Activated naive CD4-positive, alpha-beta T cell treated with Interleukin-2 at 50 U/mL for 16 hours (primary cell): ENCODE measurements around the gene HOXB7.

Experiments
- DNase-seq: peaks from one replicate; pipeline ENCODE4 v3.0.0-alpha.2; 2020

The HOXB7 gene

GRCh38 chr17:48577946-48578615 lies 32.7 kb downstream of the HOXB7 start, which contains the start of gene HOXB4:
Gene HOXB4 (minus strand): TSS chr17:48578350. CDS start chr17:48578319, 31 bp downstream.
- DNase-seq: peak; percentile 72

DNA sequence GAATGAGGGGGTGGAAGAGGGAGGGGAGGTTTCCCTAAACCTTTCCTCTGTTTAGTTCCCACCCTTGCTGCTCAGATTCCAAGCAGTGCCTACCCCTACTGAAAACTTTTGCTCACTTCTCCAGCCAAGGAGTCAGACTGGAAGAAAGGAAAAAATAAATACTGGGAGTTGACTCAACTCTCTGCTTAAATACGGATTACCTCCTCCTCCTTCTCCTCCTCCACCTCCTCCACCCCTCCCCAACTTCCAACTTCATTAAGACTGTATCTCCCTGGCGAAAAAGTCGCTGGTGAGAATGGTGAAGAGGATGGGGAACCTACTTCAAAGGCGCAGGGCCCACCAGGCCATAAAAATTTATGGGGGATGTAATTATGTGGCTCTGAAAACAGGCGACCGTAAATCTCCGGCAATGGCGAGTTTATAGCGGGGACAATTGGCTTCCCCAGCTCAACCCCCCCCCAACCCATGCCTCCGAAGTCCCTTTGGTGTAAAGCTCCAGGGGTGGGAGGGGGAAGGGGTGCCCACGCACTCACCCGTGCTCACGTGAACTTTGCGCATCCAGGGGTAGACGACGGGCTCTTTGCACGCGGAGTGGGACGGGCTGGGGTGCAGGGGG lies 33.4 kb downstream of the HOXB7 start:
- peak; percentile 32 for DNase-seq

DNA sequence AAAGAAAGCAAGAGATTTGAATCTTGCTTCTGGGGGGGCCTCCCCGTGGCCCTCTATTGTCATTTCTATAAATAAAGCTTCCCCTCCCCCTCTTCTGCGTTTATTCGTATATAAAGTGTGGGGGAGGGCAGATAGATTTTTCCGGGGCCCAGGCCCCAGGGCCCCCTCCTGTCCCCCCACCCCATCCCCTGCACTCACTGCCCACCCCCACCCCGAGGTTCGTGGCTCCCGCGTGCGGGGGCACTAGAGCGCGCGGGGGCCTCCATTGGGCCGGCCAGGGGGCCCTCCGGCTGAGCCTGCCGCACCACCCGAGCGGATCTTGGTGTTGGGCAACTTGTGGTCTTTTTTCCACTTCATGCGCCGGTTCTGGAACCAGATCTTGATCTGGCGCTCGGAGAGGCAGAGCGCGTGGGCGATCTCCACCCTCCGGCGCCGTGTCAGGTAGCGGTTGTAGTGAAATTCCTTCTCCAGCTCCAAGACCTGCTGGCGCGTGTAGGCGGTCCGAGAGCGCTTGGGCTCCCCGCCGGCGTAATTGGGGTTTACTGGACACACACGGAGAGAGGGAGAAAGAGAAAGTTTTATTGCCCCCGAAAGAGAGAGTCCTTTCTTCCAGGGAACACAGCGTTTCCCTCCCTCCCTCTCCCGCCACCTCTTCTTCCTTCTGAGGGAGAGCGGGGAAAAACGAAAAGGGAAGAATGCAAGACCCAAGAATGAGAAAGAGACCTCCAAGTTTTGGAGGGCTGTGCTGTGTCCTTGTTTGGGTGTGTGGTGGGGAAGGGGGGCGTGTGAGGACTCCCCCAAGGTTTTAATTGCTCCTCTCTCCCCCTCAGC lies 34.1 kb downstream of the HOXB7 start:
- DNase-seq: no peak

- no peak for DNase-seq
These were observed 34.9 kb downstream of the HOXB7 start for GRCh38 chr17:48575673-48576478.

- DNase-seq: no peak
These were observed 35.7 kb downstream of the HOXB7 start for GRCh38 chr17:48575066-48575582.

DNA sequence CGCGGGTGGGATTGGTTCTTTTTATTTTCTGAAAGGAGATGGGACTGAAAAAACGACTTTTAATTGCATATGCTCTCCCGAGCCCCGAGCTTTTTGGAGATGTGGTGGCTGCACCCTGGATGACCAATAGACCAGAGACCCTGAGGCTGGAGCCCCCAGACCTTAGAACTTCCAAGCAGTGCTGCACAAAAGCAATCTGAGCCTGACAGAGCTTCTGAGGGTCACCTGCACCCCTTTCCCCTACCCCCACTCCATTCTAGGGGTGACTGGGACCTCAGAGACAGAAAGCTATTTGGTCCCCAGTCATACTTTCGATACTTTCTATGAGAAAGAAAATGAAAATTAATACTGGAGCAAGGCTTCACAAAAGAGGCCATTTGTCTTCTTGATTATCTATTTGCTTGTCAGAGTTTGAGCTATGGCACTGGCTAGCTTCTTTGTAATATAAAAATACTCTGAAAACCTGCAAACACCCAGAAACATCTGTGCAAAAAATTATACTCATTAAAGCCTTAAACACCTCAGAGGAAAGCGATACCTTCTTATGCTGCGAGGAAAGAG lies 36.2 kb downstream of the HOXB7 start:
- no peak for DNase-seq

- no peak for DNase-seq
These were observed 38.9 kb downstream of the HOXB7 start for GRCh38 chr17:48571826-48572417.

DNA sequence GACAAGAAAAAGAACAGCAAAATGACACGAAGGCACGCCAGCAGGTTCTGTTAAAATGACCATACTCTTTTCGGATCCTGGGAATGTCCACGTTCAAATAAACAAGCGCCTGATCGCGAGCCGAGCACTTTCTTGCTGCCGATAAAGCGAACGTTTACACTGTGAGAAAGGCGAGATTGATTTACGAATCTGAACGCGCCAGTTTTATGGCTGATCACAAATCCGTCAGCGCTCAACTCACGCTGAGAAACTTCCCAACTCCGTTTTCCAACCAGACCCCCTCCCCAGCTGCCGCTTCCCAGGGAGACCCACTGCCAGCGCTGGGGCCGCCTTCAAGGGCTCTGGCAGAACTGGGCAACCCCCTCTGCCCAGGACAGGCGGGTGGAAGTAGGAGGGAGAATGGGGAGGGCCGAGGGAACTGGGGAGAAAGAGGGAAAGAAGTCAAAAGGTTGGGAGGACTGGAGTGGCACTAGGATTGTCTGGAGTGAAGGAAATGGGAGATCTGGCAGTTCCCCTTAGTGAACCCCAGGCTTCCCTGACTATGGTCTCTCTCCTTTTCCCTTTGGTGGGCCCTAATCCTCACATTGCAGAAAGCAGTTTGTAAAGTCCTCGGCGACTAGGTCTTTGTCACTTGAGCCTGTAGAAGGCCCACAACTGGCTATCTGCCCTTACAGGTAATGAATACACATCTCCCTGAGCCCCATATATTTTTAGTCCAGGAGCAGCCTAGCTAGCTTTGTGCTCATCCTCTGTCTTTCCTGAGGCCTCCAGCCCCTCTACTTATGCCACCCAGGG lies 39.6 kb downstream of the HOXB7 start:
- DNase-seq: no peak

- DNase-seq: no peak
These were observed 40.3 kb downstream of the HOXB7 start for GRCh38 chr17:48570325-48571023.

GRCh38 chr17:48569674-48570324 lies 41.0 kb downstream of the HOXB7 start:
- no peak for DNase-seq

DNA sequence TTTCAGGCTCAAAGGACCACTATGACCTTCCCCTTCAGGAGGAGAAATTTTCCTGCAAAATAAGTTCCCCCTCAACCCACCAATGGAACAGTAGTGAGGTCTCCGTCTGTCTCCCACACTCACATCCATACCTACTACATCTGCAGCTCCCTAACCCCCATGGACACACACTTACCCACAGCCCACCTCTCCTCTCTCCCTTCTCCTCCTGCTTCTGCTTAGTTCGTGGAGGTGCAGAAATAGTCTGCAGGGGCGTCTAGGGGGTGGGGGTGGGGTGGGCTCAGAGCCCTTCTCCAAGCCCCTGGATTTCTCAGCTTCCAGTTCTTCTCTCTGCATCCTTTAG lies 41.6 kb downstream of the HOXB7 start:
- no peak for DNase-seq

- no peak for DNase-seq
These were observed 42.1 kb downstream of the HOXB7 start for GRCh38 chr17:48568499-48569239.

- no peak for DNase-seq
These were observed 43.0 kb downstream of the HOXB7 start for GRCh38 chr17:48567646-48568354.

DNA sequence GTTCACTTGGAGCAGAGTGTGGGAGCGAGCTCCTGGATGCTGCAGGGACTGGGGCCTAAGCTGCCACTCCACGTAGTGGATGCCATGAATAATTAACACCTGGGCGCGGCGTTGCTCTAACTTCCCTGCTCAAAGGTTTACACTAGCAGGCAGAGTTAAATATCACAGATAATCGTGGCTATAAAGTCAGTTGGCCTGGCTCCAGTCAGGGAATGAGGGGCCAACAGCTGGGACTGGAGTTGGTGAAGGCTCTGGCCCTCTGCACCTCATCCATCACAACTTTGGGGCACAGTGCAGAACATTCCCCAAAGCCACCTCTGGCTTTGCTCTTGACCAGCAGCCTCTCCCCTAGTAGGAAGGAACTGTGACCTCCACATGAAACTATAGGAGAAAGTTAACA lies 43.6 kb downstream of the HOXB7 start:
- DNase-seq: no peak

DNA sequence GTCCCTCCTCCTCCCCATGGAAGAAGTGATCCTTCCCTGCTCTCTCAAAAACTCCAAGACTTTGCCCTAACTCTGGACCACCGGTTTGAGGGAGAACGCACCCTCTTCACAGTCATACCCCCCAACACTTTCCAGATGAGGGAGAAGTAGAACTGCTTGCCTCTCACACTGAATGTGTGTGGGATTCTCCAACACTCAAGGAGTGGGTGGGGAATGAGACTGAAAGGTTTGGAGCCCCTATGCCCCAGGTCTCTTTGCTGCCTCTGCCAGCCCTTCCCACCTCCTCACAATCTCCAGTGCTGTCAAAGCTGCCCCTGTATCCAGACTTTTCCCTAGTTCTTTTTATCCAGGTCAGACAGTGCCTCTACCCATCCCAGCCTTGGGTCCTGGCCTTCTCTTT lies 44.1 kb downstream of the HOXB7 start:
- no peak for DNase-seq

GRCh38 chr17:48565925-48566710 lies 44.7 kb downstream of the HOXB7 start:
- DNase-seq: no peak

DNA sequence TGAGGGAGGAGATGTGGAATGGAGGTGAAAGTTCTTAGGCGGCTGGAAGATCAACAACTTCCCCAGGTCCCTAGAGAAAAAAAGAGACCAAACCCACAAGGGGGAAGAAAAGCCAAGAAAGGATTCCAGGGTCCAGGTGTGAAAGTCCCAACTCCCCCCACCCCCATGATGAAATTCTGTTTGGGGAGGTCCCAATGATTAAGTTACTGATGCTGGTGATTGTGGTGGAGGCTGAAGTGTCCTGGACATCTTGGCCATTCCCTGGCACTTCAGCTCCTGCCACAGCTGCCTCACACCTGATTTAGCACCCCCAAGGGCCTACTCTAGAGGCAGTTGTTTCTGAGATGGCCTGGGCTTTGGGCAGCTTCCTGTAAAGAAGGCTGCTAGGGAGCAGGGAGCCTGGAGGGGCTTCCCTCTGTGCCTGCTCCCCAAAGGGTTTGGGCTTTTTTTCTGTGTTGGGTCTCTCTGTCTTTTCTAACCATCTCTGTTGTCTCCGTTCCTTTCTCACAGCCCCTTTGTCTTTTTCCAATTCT lies 45.7 kb downstream of the HOXB7 start:
- DNase-seq: no peak
